Gastroesophageal sphincter (tissue), 3 donors: Measurements from ENCODE around the gene ADAM19.

Source experiments
- CTCF ChIP-seq, 4 experiments: fragments of 200-600 bp in 2 of 4; fragments of 450-650 bp in 2 of 4; sonication (generic) in 1 of 4; IDR thresholded peaks; one replicate each; pipeline ENCODE4 v1.5.1; 2017 to 2019; ENCODE audit warnings: antibody characterized with exemption in 4 of 4, mild to moderate bottlenecking in 2 of 4, moderate library complexity in 2 of 4
- EP300 ChIP-seq: sonication (generic); formaldehyde crosslinking; IDR thresholded peaks from one replicate; pipeline ENCODE4 v1.6.1; 2017; ENCODE audit warnings: antibody characterized with exemption, mild to moderate bottlenecking

DNA sequence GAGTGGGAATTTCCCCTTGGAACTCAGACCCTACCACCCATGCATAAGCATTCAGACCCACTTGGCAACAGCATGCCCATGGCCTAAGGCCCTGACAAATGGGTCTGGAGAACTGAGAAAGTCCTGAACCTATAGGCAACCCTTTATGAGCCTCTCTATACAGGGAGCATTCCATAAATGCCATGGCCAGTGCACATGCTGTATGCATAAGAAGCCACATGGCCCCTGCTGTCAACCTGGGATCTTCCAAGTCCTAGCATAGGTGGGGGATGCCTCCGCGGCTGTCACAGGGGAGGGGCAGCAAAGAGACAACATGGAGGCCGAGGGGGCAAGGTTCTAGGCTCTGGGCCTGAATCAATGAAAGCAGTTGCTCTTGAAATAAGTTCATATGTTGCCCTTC, 123.8 kb downstream of the ADAM19 start:
- TF ChIP-seq EP300 (no peak), CTCF (IDR thresholded peaks at IDR 0.05) (no peak)
